Lower lobe of right lung (tissue), 2 donors: ENCODE results near the gene NTN4. TPM values are rescaled to one million over a fixed set of nuclear protein-coding genes. Genes with fewer than 3 reads are reported as not detected.

ENCODE experiments used
- ATAC-seq, 2 donors: fragments of 200-7000 bp; cut with Tn5 transposase; one replicate each; pipeline ENCODE4 v1.9.1; 2020 to 2022; ENCODE audit warnings: mild to moderate bottlenecking in 2 of 2, moderate library complexity in 2 of 2
- DNase-seq: peaks from one replicate; pipeline ENCODE4 v3.0.0-alpha.2; 2020
- H3K27ac ChIP-seq: fragments of 200-600 bp; one replicate; pipeline ENCODE4 v1.8.0; 2022
- H3K27me3 ChIP-seq: fragments of 200-600 bp; one replicate; pipeline ENCODE4 v1.8.0; 2022; ENCODE audit warnings: low read depth
- H3K36me3 ChIP-seq: fragments of 200-600 bp; one replicate; pipeline ENCODE4 v1.8.0; 2022; ENCODE audit warnings: mild to moderate bottlenecking
- H3K4me1 ChIP-seq: fragments of 200-600 bp; one replicate; pipeline ENCODE4 v1.8.0; 2022
- H3K4me3 ChIP-seq: fragments of 200-600 bp; one replicate; pipeline ENCODE4 v1.8.0; 2022; ENCODE audit warnings: mild to moderate bottlenecking
- H3K9me3 ChIP-seq: fragments of 200-600 bp; one replicate; pipeline ENCODE4 v1.8.0; 2022
- intact Hi-C: fragments of 100-400 bp; cut with DNase I; formaldehyde crosslinking; loops from one replicate; pipeline ENCODE4 v1.11.0; 2022
- total RNA-seq: library from RNA; stranded (reverse); fragmentation: NEBNext Ultra II Directional; extraction: Animal tissue kit (Norgen Biotek cat#: 25700); gene quantifications from one replicate; pipeline ENCODE4 v1.2.1, GENCODE V29; 2021
- TF ChIP-seq, protein P1 (sequence below): fragments of 200-600 bp; IDR thresholded peaks from one replicate; pipeline ENCODE4 v1.8.0; 2022; ENCODE audit warnings: antibody characterized with exemption, mild to moderate bottlenecking
- donor health status: DM: no; HTN: yes; CAD: no; lungs with severe emphysema.

The NTN4 gene
- total RNA-seq, 1 donor from 2014 or later, result 140 TPM

- intact Hi-C loops, result no loop called here
- Histone ChIP-seq H3K4me3 (no peak overlapping the region), H3K27me3 (no peaks in the 10 kb centered on the region), H3K9me3 (no peaks in the 10 kb centered on the region), H3K4me1 (no peaks in the 10 kb centered on the region), H3K36me3 (no peaks in the 10 kb centered on the region), H3K27ac (no peak overlapping the region)
- DNase-seq (no peak), ATAC-seq (no peak)
- TF ChIP-seq, protein P1, sequence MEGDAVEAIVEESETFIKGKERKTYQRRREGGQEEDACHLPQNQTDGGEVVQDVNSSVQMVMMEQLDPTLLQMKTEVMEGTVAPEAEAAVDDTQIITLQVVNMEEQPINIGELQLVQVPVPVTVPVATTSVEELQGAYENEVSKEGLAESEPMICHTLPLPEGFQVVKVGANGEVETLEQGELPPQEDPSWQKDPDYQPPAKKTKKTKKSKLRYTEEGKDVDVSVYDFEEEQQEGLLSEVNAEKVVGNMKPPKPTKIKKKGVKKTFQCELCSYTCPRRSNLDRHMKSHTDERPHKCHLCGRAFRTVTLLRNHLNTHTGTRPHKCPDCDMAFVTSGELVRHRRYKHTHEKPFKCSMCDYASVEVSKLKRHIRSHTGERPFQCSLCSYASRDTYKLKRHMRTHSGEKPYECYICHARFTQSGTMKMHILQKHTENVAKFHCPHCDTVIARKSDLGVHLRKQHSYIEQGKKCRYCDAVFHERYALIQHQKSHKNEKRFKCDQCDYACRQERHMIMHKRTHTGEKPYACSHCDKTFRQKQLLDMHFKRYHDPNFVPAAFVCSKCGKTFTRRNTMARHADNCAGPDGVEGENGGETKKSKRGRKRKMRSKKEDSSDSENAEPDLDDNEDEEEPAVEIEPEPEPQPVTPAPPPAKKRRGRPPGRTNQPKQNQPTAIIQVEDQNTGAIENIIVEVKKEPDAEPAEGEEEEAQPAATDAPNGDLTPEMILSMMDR, result no peak
These were observed 96.4 kb downstream of the NTN4 start for GRCh38 chr12:95694136-95694535.

GRCh38 chr12:95693689-95694088 lies 96.9 kb downstream of the NTN4 start:
- no peak overlapping the region for H3K4me3 ChIP-seq
- H3K36me3 ChIP-seq, result no peaks in the 10 kb centered on the region
- DNase-seq (no peak), ATAC-seq (no peak)
- H3K27me3 ChIP-seq, result no peaks in the 10 kb centered on the region
- intact Hi-C loops, result no loop called here
- no peak overlapping the region for H3K27ac ChIP-seq
- H3K9me3 ChIP-seq, result no peaks in the 10 kb centered on the region
- TF ChIP-seq, protein P1, result no peak
- no peaks in the 10 kb centered on the region for H3K4me1 ChIP-seq

- ATAC-seq (no peak), DNase-seq (no peak)
- no peak overlapping the region for H3K4me3 ChIP-seq
- H3K9me3 ChIP-seq, result no peaks in the 10 kb centered on the region
- TF ChIP-seq, protein P1, result no peak
- H3K4me1 ChIP-seq, result no peaks in the 10 kb centered on the region
- H3K27me3 ChIP-seq, result no peaks in the 10 kb centered on the region
- H3K36me3 ChIP-seq, result peaks cover 3% of the 10 kb centered on the region
- no peak overlapping the region for H3K27ac ChIP-seq
- intact Hi-C loops, result no loop called here
These were observed 99.5 kb downstream of the NTN4 start for GRCh38 chr12:95690861-95691635.

DNA sequence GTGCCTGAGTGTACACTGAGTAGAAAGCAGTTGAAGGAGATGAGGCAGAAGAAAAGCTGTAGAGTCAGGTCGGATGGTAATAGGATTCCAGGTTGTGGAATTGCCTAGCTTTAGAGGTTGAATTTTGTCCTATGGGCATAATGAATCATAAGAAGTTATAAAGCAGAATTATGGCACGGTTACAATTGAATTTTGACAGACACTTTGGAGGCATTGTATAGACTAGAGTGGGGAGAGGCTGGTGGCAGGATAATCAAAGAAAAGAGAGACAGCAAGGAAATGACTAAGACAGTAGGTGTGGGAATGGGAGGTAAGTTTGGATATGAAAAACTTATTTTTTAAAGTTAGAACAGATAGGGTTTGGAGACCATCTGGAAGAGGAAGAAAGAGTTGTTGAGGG lies 102.6 kb downstream of the NTN4 start:
- no peak for ATAC-seq
- H3K27ac ChIP-seq, result no peak overlapping the region
- no peak for DNase-seq
- intact Hi-C loops, result no loop called here
- H3K9me3 ChIP-seq, result no peaks in the 10 kb centered on the region
- H3K4me1 ChIP-seq, result no peaks in the 10 kb centered on the region
- H3K4me3 ChIP-seq, result no peak overlapping the region
- H3K36me3 ChIP-seq, result peaks cover 9% of the 10 kb centered on the region
- TF ChIP-seq, protein P1, result no peak
- no peaks in the 10 kb centered on the region for H3K27me3 ChIP-seq

DNA sequence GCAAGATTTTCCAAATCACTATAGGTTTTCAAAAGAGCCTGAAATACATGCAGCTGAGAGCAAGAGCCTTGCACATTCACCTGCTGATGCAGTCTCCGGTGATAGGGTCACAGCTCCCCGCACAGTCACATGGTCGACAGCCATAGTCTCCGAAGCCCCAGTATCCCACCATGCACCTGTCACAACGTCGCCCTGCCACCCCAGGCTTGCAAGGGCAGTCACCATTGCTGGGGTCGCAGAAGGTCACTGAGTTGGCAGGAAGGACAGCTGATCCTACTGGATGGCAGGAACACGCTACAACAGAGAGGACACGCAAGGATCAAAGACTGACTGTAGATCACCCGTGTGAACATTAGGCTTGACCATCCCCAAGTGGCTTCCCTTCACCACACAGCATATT lies 107.1 kb downstream of the NTN4 start:
- TF ChIP-seq, protein P1, result no peak
- H3K4me3 ChIP-seq, result no peak overlapping the region
- H3K9me3 ChIP-seq, result no peaks in the 10 kb centered on the region
- no peaks in the 10 kb centered on the region for H3K27me3 ChIP-seq
- intact Hi-C loops, result no loop called here
- no peak for ATAC-seq
- no peak overlapping the region for H3K27ac ChIP-seq
- DNase-seq, result no peak
- H3K36me3 ChIP-seq, result peaks cover 15% of the 10 kb centered on the region
- H3K4me1 ChIP-seq, result peaks cover 3% of the 10 kb centered on the region
